Ishikawa (cell line): ENCODE data around the gene LUM.

ENCODE experiments used
- MAX ChIP-seq: IDR thresholded peaks from 2 replicates; pipeline ENCODE4 v1.6.1; 2012
- RAD21 ChIP-seq: IDR thresholded peaks from 2 replicates; pipeline ENCODE4 v1.6.1; 2012; ENCODE audit warnings: low read depth

GRCh38 chr12:91057368-91058165 lies 53.7 kb downstream of the LUM start, which contains the start of gene KERA:
- TF ChIP-seq MAX (no peak), RAD21 (no peak)
